ENCODE data around the gene AKAP11. TPM values are rescaled to one million over a fixed set of nuclear protein-coding genes. Genes with fewer than 3 reads are reported as not detected.

The AKAP11 gene
- total RNA-seq, 1 experiment from 2014 or later = 5.2 TPM

Other genes starting within 250 kb of the AKAP11 start
- gene DGKH, start 223.5 kb upstream of the AKAP11 start, total RNA-seq (2014; rRNA removed) = 4.5 and 5.9 TPM in 2 replicates